ENCODE data around the gene EDC3. TPM values are rescaled to one million over a fixed set of nuclear protein-coding genes. Genes with fewer than 3 reads are reported as not detected.

EDC3 gene
- total RNA-seq, 1 donor, result 9.8 TPM

DNA sequence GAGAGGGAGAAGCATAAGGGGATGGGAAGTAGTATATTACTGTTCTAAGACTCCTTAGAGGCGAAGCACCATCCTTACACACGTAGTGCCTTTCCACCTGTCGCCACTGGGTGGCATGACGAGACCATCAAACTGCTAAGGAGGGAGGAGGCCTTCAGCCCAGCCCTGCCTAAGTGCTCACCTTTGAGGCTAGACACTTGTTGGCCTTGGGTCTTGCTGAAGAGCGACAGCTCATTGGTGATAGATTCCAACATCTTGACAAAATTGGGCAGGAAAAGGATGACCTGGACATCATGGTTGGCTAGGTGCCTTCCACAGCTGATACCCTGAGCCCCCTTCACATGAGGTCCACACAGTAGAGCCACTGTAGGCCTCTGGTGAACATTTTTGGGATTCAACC, 60.6 kb downstream of the EDC3 start:
- H2AFZ ChIP-seq (ENCODE audit: low read length), result no peak overlapping the region
- H3K36me3 ChIP-seq (ENCODE audit: insufficient read depth, low read length), result peaks cover 55% of the 10 kb centered on the region
- peaks cover 7% of the 10 kb centered on the region for H3K79me2 ChIP-seq (ENCODE audit: insufficient read depth, low read length)
- H3K27ac ChIP-seq (ENCODE audit: low read depth, low read length), result no peak overlapping the region
- peaks cover 2% of the 10 kb centered on the region for H3K4me1 ChIP-seq (ENCODE audit: insufficient read depth, low read length)
- no peaks in the 10 kb centered on the region for H3K9me3 ChIP-seq (ENCODE audit: low read depth, low read length)
- H4K20me1 ChIP-seq (ENCODE audit: insufficient read depth, low read length), result peaks cover 38% of the 10 kb centered on the region
- H3K27me3 ChIP-seq (ENCODE audit: insufficient read depth, low read length), result no peaks in the 10 kb centered on the region
- TF ChIP-seq, protein P1, sequence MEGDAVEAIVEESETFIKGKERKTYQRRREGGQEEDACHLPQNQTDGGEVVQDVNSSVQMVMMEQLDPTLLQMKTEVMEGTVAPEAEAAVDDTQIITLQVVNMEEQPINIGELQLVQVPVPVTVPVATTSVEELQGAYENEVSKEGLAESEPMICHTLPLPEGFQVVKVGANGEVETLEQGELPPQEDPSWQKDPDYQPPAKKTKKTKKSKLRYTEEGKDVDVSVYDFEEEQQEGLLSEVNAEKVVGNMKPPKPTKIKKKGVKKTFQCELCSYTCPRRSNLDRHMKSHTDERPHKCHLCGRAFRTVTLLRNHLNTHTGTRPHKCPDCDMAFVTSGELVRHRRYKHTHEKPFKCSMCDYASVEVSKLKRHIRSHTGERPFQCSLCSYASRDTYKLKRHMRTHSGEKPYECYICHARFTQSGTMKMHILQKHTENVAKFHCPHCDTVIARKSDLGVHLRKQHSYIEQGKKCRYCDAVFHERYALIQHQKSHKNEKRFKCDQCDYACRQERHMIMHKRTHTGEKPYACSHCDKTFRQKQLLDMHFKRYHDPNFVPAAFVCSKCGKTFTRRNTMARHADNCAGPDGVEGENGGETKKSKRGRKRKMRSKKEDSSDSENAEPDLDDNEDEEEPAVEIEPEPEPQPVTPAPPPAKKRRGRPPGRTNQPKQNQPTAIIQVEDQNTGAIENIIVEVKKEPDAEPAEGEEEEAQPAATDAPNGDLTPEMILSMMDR (IDR thresholded peaks at IDR 0.05; ENCODE audit: extremely low read depth, low read depth, low read length), result peak; percentile 93
- H3K4me2 ChIP-seq (ENCODE audit: insufficient read depth, low read length), result no peak overlapping the region
- H3K4me3 ChIP-seq (ENCODE audit: insufficient read depth, low read length), result no peak overlapping the region
- DNase-seq (ENCODE audit: insufficient read length, low spot score, missing footprints), result peak; percentile 83

DNA sequence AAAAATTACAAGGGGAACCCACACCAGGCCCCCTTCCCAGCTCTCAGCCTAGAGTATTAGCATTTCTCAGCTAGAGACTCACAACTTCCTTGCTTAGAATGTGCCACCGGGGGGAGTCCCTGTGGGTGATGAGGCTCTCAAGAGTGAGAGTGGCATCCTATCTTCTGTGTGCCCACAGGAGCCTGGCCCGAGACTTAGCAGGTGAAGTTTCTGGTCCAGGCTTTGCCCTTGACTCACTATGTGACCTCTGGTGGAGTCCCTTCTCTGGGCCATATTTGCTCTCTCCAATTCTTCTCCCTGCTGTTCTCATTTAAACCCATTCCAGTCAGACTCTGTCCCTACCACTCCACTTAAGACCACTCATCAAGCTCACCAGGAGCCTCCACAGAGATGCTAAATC, 62.0 kb downstream of the EDC3 start:
- Histone ChIP-seq H3K27me3 (ENCODE audit: insufficient read depth, low read length) (no peaks in the 10 kb centered on the region), H3K27ac (ENCODE audit: low read depth, low read length) (no peak overlapping the region), H3K4me3 (ENCODE audit: insufficient read depth, low read length) (no peak overlapping the region), H3K79me2 (ENCODE audit: insufficient read depth, low read length) (peaks cover 2% of the 10 kb centered on the region), H3K4me1 (ENCODE audit: insufficient read depth, low read length) (peaks cover 5% of the 10 kb centered on the region), H4K20me1 (ENCODE audit: insufficient read depth, low read length) (peaks cover 38% of the 10 kb centered on the region), H2AFZ (ENCODE audit: low read length) (no peak overlapping the region), H3K9me3 (ENCODE audit: low read depth, low read length) (no peaks in the 10 kb centered on the region), H3K36me3 (ENCODE audit: insufficient read depth, low read length) (peaks cover 58% of the 10 kb centered on the region), H3K4me2 (ENCODE audit: insufficient read depth, low read length) (no peak overlapping the region)
- TF ChIP-seq, protein P1 (IDR thresholded peaks at IDR 0.05; ENCODE audit: extremely low read depth, low read depth, low read length), result no peak
- DNase-seq (ENCODE audit: insufficient read length, low spot score, missing footprints), result no peak

DNA sequence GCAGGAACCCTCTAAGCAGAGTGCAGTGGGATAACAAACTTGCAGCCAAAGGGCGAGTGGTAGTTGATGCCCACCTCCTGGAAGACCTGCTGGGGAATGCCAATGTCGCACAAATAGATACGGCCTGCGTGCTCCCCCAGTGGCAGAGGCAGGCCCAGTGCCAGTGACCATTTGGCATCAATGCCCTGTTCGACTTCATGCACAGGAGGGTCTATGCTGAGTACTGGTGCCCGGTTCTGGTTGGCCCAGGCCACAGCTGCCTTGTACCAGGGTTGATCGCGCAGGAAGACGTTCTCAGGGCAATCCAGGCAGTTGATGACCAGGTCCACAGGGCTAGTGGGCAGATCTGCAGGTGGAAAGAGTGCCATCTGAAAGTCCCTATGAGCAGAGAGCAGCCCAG, 63.2 kb downstream of the EDC3 start:
- Histone ChIP-seq H3K79me2 (ENCODE audit: insufficient read depth, low read length) (peaks cover 2% of the 10 kb centered on the region), H3K27ac (ENCODE audit: low read depth, low read length) (no peak overlapping the region), H3K27me3 (ENCODE audit: insufficient read depth, low read length) (no peaks in the 10 kb centered on the region), H3K4me2 (ENCODE audit: insufficient read depth, low read length) (no peak overlapping the region), H3K9me3 (ENCODE audit: low read depth, low read length) (no peaks in the 10 kb centered on the region), H4K20me1 (ENCODE audit: insufficient read depth, low read length) (peaks cover 49% of the 10 kb centered on the region), H3K4me1 (ENCODE audit: insufficient read depth, low read length) (peaks cover 5% of the 10 kb centered on the region), H3K4me3 (ENCODE audit: insufficient read depth, low read length) (no peak overlapping the region), H3K36me3 (ENCODE audit: insufficient read depth, low read length) (peaks cover 67% of the 10 kb centered on the region), H2AFZ (ENCODE audit: low read length) (no peak overlapping the region)
- TF ChIP-seq, protein P1 (IDR thresholded peaks at IDR 0.05; ENCODE audit: extremely low read depth, low read depth, low read length), result no peak
- DNase-seq (ENCODE audit: insufficient read length, low spot score, missing footprints), result no peak

DNA sequence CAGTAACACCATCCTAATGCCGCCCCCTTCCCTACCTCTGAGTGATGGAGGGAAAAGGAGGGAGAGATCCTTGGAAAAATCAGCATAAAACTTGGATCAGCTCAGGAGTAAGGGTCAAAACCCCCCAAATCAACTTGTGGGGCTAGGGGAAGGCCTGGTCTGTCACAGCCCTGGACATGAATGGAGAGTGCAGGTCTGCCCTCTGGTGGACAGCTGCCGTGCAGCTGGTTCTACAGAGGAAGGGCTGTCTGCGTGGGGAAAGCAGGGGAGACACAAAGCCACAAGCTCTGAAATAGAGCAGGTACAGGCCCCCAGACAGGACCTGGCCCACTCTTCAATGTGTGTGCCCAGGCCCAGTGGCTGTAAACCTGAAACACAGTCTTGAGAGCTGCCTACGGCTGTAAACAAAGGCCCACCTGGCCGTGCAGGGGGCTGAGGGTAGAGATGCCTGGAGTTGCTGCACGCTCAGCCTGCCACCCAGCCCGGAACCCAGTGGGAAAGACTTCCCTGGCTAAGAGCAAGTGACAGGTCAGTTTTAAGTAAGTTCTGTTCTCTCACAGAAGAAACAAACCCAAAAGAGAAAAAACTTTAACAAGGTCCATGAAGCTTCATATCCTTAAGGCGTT, 63.8 kb downstream of the EDC3 start:
- H3K9me3 ChIP-seq (ENCODE audit: low read depth, low read length), result no peaks in the 10 kb centered on the region
- DNase-seq (ENCODE audit: insufficient read length, low spot score, missing footprints), result peak; percentile 94
- peaks cover 54% of the 10 kb centered on the region for H4K20me1 ChIP-seq (ENCODE audit: insufficient read depth, low read length)
- H3K4me1 ChIP-seq (ENCODE audit: insufficient read depth, low read length), result peaks cover 5% of the 10 kb centered on the region
- H3K36me3 ChIP-seq (ENCODE audit: insufficient read depth, low read length), result peaks cover 72% of the 10 kb centered on the region
- H3K27ac ChIP-seq (ENCODE audit: low read depth, low read length), result no peak overlapping the region
- TF ChIP-seq, protein P1 (IDR thresholded peaks at IDR 0.05; ENCODE audit: extremely low read depth, low read depth, low read length), result peak; percentile 95
- peaks cover 2% of the 10 kb centered on the region for H3K79me2 ChIP-seq (ENCODE audit: insufficient read depth, low read length)
- no peak overlapping the region for H2AFZ ChIP-seq (ENCODE audit: low read length)
- no peak overlapping the region for H3K4me3 ChIP-seq (ENCODE audit: insufficient read depth, low read length)
- no peaks in the 10 kb centered on the region for H3K27me3 ChIP-seq (ENCODE audit: insufficient read depth, low read length)
- H3K4me2 ChIP-seq (ENCODE audit: insufficient read depth, low read length), result no peak overlapping the region
